ENCODE measurements around the gene LAPTM5. TPM values are rescaled to one million over a fixed set of nuclear protein-coding genes. Genes with fewer than 3 reads are reported as not detected.

Gene LAPTM5
- total RNA-seq (88.6 TPM), polyA plus RNA-seq (364 TPM)
- long read RNA-seq, donor 1, transcript LAPTM5-201 (8 exons, 2,223 nt) = major isoform, 8 of 9 reads
- long read RNA-seq, donor 1, partial matches to known transcripts = 0 of 9 reads
- long read RNA-seq, donor 1, other reads (novel, unspliced or antisense) = 0 of 9 reads
- long read RNA-seq, donor 2, transcript LAPTM5-201 (8 exons, 2,223 nt) = major isoform, 150 of 197 reads
- long read RNA-seq, donor 2, partial matches to known transcripts = 42 of 197 reads
- long read RNA-seq, donor 2, other reads (novel, unspliced or antisense) = 0 of 197 reads
- long read RNA-seq, donor 3, transcript LAPTM5-201 (8 exons, 2,223 nt) = major isoform, 106 of 171 reads
- long read RNA-seq, donor 3, partial matches to known transcripts = 61 of 171 reads
- long read RNA-seq, donor 3, other reads (novel, unspliced or antisense) = 0 of 171 reads
- long read RNA-seq, donor 4, transcript LAPTM5-201 (8 exons, 2,223 nt) = major isoform, 74 of 103 reads
- long read RNA-seq, donor 4, partial matches to known transcripts = 26 of 103 reads
- long read RNA-seq, donor 4, other reads (novel, unspliced or antisense) = 0 of 103 reads
- long read RNA-seq, donor 5, transcript LAPTM5-203 (2 exons, 960 nt) = minor isoform, 8 of 262 reads
- long read RNA-seq, donor 5, transcript LAPTM5-201 (8 exons, 2,223 nt) = major isoform, 176 of 262 reads
- long read RNA-seq, donor 5, partial matches to known transcripts = 71 of 262 reads
- long read RNA-seq, donor 5, other reads (novel, unspliced or antisense) = 5 of 262 reads
- long read RNA-seq, donor 6, transcript LAPTM5-201 (8 exons, 2,223 nt) = major isoform, 75 of 88 reads
- long read RNA-seq, donor 6, partial matches to known transcripts = 11 of 88 reads
- long read RNA-seq, donor 6, other reads (novel, unspliced or antisense) = 0 of 88 reads
- long read RNA-seq, donor 7, transcript LAPTM5-201 (8 exons, 2,223 nt) = major isoform, 127 of 160 reads
- long read RNA-seq, donor 7, partial matches to known transcripts = 29 of 160 reads
- long read RNA-seq, donor 7, other reads (novel, unspliced or antisense) = 0 of 160 reads
- long read RNA-seq, donor 8, transcript LAPTM5-201 (8 exons, 2,223 nt) = major isoform, 61 of 94 reads
- long read RNA-seq, donor 8, partial matches to known transcripts = 32 of 94 reads
- long read RNA-seq, donor 8, other reads (novel, unspliced or antisense) = 0 of 94 reads
- long read RNA-seq, donor 9, transcript LAPTM5-201 (8 exons, 2,223 nt) = major isoform, 75 of 84 reads
- long read RNA-seq, donor 9, partial matches to known transcripts = 8 of 84 reads
- long read RNA-seq, donor 9, other reads (novel, unspliced or antisense) = 0 of 84 reads
- long read RNA-seq, donor 10, transcript LAPTM5-201 (8 exons, 2,223 nt) = major isoform, 107 of 184 reads
- long read RNA-seq, donor 10, transcript LAPTM5-203 (2 exons, 960 nt) = minor isoform, 5 of 184 reads
- long read RNA-seq, donor 10, partial matches to known transcripts = 72 of 184 reads
- long read RNA-seq, donor 10, other reads (novel, unspliced or antisense) = 0 of 184 reads

GRCh38 chr1:30757352-30758120 lies at the start of gene LAPTM5:
Gene LAPTM5 (minus strand): TSS chr1:30757774. CDS start chr1:30757745, 29 bp downstream.
- WGBS = 5% methylated on average over 21 of the region's 21 CpGs
- Histone ChIP-seq H3K36me3 (ENCODE audit: control insufficient read depth in 2 of 2, insufficient read depth in 2 of 2, low read length in 1 of 2) (peaks cover under 1 to 2% of the 10 kb centered on the region in 2 donors), H3K27ac (ENCODE audit: low read depth in 1 of 2, low read length in 1 of 2) (peak within 1 kb of the TSS; percentile 93 to 95), H3K4me3 (ENCODE audit: low read length in 2 of 2) (peak within 1 kb of the TSS; percentile 61 to 87), H3K27me3 (ENCODE audit: control insufficient read depth in 2 of 2, insufficient read depth in 1 of 2, low read length in 1 of 2) (no peaks in the 10 kb centered on the region), H3K4me1 (ENCODE audit: control insufficient read depth in 2 of 2, insufficient read depth in 2 of 2, low read length in 2 of 2) (peaks cover 60 to 96% of the 10 kb centered on the region in 2 donors), H3K9me3 (ENCODE audit: control insufficient read depth in 2 of 2, insufficient read depth in 1 of 2, low read length in 1 of 2) (no peaks in the 10 kb centered on the region)
- DNase-seq (ENCODE audit: low read depth in 6 of 9, low spot score in 9 of 9) = peak in 4 of 9 donors; percentile 55 to 76 (median 58)

- WGBS = 71% methylated on average over 24 of the region's 24 CpGs
- peaks cover 0 to under 1% of the 10 kb centered on the region in 2 donors for H3K4me1 ChIP-seq (ENCODE audit: control insufficient read depth in 2 of 2, insufficient read depth in 2 of 2, low read length in 2 of 2)
- peaks cover 15 to 80% of the 10 kb centered on the region in 2 donors for H3K27me3 ChIP-seq (ENCODE audit: control insufficient read depth in 2 of 2, insufficient read depth in 1 of 2, low read length in 1 of 2)
- no peak for DNase-seq (ENCODE audit: low read depth in 6 of 9, low spot score in 9 of 9)
- no peak overlapping the region for H3K4me3 ChIP-seq (ENCODE audit: low read length in 2 of 2)
- no peaks in the 10 kb centered on the region for H3K9me3 ChIP-seq (ENCODE audit: control insufficient read depth in 2 of 2, insufficient read depth in 1 of 2, low read length in 1 of 2)
- H3K27ac ChIP-seq (ENCODE audit: low read depth in 1 of 2, low read length in 1 of 2) = no peak overlapping the region
- H3K36me3 ChIP-seq (ENCODE audit: control insufficient read depth in 2 of 2, insufficient read depth in 2 of 2, low read length in 1 of 2) = no peaks in the 10 kb centered on the region
These were observed 49.1 kb upstream of the LAPTM5 start for GRCh38 chr1:30806381-30807317.

GRCh38 chr1:30805304-30806003 lies 47.9 kb upstream of the LAPTM5 start:
- WGBS = 55% methylated on average over 11 of the region's 11 CpGs
- Histone ChIP-seq H3K36me3 (ENCODE audit: control insufficient read depth in 2 of 2, insufficient read depth in 2 of 2, low read length in 1 of 2) (no peaks in the 10 kb centered on the region), H3K9me3 (ENCODE audit: control insufficient read depth in 2 of 2, insufficient read depth in 1 of 2, low read length in 1 of 2) (no peaks in the 10 kb centered on the region), H3K27ac (ENCODE audit: low read depth in 1 of 2, low read length in 1 of 2) (no peak overlapping the region), H3K4me3 (ENCODE audit: low read length in 2 of 2) (no peak overlapping the region), H3K4me1 (ENCODE audit: control insufficient read depth in 2 of 2, insufficient read depth in 2 of 2, low read length in 2 of 2) (peaks cover 0 to 2% of the 10 kb centered on the region in 2 donors), H3K27me3 (ENCODE audit: control insufficient read depth in 2 of 2, insufficient read depth in 1 of 2, low read length in 1 of 2) (peaks cover 15 to 79% of the 10 kb centered on the region in 2 donors)
- no peak for DNase-seq (ENCODE audit: low read depth in 6 of 9, low spot score in 9 of 9)

- peaks cover 0 to 2% of the 10 kb centered on the region in 2 donors for H3K4me1 ChIP-seq (ENCODE audit: control insufficient read depth in 2 of 2, insufficient read depth in 2 of 2, low read length in 2 of 2)
- WGBS = 58% methylated on average over 5 of the region's 5 CpGs
- H3K27ac ChIP-seq (ENCODE audit: low read depth in 1 of 2, low read length in 1 of 2) = no peak overlapping the region
- H3K4me3 ChIP-seq (ENCODE audit: low read length in 2 of 2) = no peak overlapping the region
- no peaks in the 10 kb centered on the region for H3K9me3 ChIP-seq (ENCODE audit: control insufficient read depth in 2 of 2, insufficient read depth in 1 of 2, low read length in 1 of 2)
- no peak for DNase-seq (ENCODE audit: low read depth in 6 of 9, low spot score in 9 of 9)
- peaks cover 13 to 75% of the 10 kb centered on the region in 2 donors for H3K27me3 ChIP-seq (ENCODE audit: control insufficient read depth in 2 of 2, insufficient read depth in 1 of 2, low read length in 1 of 2)
- H3K36me3 ChIP-seq (ENCODE audit: control insufficient read depth in 2 of 2, insufficient read depth in 2 of 2, low read length in 1 of 2) = no peaks in the 10 kb centered on the region
These were observed 47.2 kb upstream of the LAPTM5 start for GRCh38 chr1:30804822-30805221.

- H3K4me1 ChIP-seq (ENCODE audit: control insufficient read depth in 2 of 2, insufficient read depth in 2 of 2, low read length in 2 of 2) = peaks cover 0 to 2% of the 10 kb centered on the region in 2 donors
- 86% methylated on average over 7 of the region's 7 CpGs for WGBS
These were observed 46.8 kb upstream of the LAPTM5 start for GRCh38 chr1:30804352-30804751.

GRCh38 chr1:30803562-30803961 lies 46.0 kb upstream of the LAPTM5 start:
- Histone ChIP-seq H3K27ac (ENCODE audit: low read depth in 1 of 2, low read length in 1 of 2) (no peak overlapping the region), H3K36me3 (ENCODE audit: control insufficient read depth in 2 of 2, insufficient read depth in 2 of 2, low read length in 1 of 2) (no peaks in the 10 kb centered on the region), H3K27me3 (ENCODE audit: control insufficient read depth in 2 of 2, insufficient read depth in 1 of 2, low read length in 1 of 2) (peaks cover 13 to 68% of the 10 kb centered on the region in 2 donors), H3K4me1 (ENCODE audit: control insufficient read depth in 2 of 2, insufficient read depth in 2 of 2, low read length in 2 of 2) (peaks cover 0 to 2% of the 10 kb centered on the region in 2 donors), H3K4me3 (ENCODE audit: low read length in 2 of 2) (no peak overlapping the region), H3K9me3 (ENCODE audit: control insufficient read depth in 2 of 2, insufficient read depth in 1 of 2, low read length in 1 of 2) (no peaks in the 10 kb centered on the region)
- WGBS = 94% methylated on average over 6 of the region's 6 CpGs
- no peak for DNase-seq (ENCODE audit: low read depth in 6 of 9, low spot score in 9 of 9)

More at GRCh38 chr1:30804352-30804751, 46.8 kb upstream of the LAPTM5 start:
- H3K36me3 ChIP-seq (ENCODE audit: control insufficient read depth in 2 of 2, insufficient read depth in 2 of 2, low read length in 1 of 2) = no peaks in the 10 kb centered on the region
- no peaks in the 10 kb centered on the region for H3K9me3 ChIP-seq (ENCODE audit: control insufficient read depth in 2 of 2, insufficient read depth in 1 of 2, low read length in 1 of 2)
- no peak overlapping the region for H3K27ac ChIP-seq (ENCODE audit: low read depth in 1 of 2, low read length in 1 of 2)
- H3K27me3 ChIP-seq (ENCODE audit: control insufficient read depth in 2 of 2, insufficient read depth in 1 of 2, low read length in 1 of 2) = peaks cover 13 to 70% of the 10 kb centered on the region in 2 donors
- no peak for DNase-seq (ENCODE audit: low read depth in 6 of 9, low spot score in 9 of 9)
- no peak overlapping the region for H3K4me3 ChIP-seq (ENCODE audit: low read length in 2 of 2)

- H3K9me3 ChIP-seq (ENCODE audit: control insufficient read depth in 2 of 2, insufficient read depth in 1 of 2, low read length in 1 of 2) = no peaks in the 10 kb centered on the region
- H3K4me1 ChIP-seq (ENCODE audit: control insufficient read depth in 2 of 2, insufficient read depth in 2 of 2, low read length in 2 of 2) = peaks cover 0 to 2% of the 10 kb centered on the region in 2 donors
- H3K4me3 ChIP-seq (ENCODE audit: low read length in 2 of 2) = no peak overlapping the region
- 4% methylated on average over 19 of the region's 19 CpGs for WGBS
- no peak overlapping the region for H3K27ac ChIP-seq (ENCODE audit: low read depth in 1 of 2, low read length in 1 of 2)
- peak in 7 of 9 donors; percentile 26 to 74 (median 50) for DNase-seq (ENCODE audit: low read depth in 6 of 9, low spot score in 9 of 9)
- H3K36me3 ChIP-seq (ENCODE audit: control insufficient read depth in 2 of 2, insufficient read depth in 2 of 2, low read length in 1 of 2) = no peaks in the 10 kb centered on the region
- peaks cover 3 to 51% of the 10 kb centered on the region in 2 donors for H3K27me3 ChIP-seq (ENCODE audit: control insufficient read depth in 2 of 2, insufficient read depth in 1 of 2, low read length in 1 of 2)
These were observed 44.2 kb upstream of the LAPTM5 start for GRCh38 chr1:30801771-30802198.
